GM18951 (cell line): Measurements from ENCODE around the gene LMBR1.
"Not testable (repeated sequence)": the region's sequence is repeated elsewhere in the genome, so short reads cannot be mapped to it uniquely, and the experiment has no call there.

Source experiments
- POLR2A ChIP-seq: IDR thresholded peaks from 4 replicates; pipeline ENCODE4 v1.6.1; 2011; ENCODE audit warnings: mild to moderate bottlenecking; ENCODE audit not compliant: insufficient read length, insufficient read depth; ENCODE audit errors: extremely low read depth
- in situ Hi-C: fragments of 300-500 bp; cut with MboI; formaldehyde crosslinking; loops from one replicate; pipeline ENCODE4 v1.12.0; 2022; ENCODE audit warnings: low sequenced_read_pairs, mixed read lengths, inconsistent platforms; ENCODE audit not compliant: unreplicated experiment

Gene LMBR1

GRCh38 chr7:156732091-156732625 is 160.8 kb downstream of the LMBR1 start:
- in situ Hi-C loops = no loop called here
- TF ChIP-seq POLR2A = no peak

- in situ Hi-C loops = no loop called here
- TF ChIP-seq POLR2A = no peak
Measured at GRCh38 chr7:156731651-156732050, 161.3 kb downstream of the LMBR1 start.

- TF ChIP-seq POLR2A = no peak
- in situ Hi-C loops = no loop called here
Measured at GRCh38 chr7:156725936-156726335, 167.0 kb downstream of the LMBR1 start.

GRCh38 chr7:156725073-156725472 is 167.9 kb downstream of the LMBR1 start:
- in situ Hi-C loops = no loop called here
- TF ChIP-seq POLR2A = no peak

DNA sequence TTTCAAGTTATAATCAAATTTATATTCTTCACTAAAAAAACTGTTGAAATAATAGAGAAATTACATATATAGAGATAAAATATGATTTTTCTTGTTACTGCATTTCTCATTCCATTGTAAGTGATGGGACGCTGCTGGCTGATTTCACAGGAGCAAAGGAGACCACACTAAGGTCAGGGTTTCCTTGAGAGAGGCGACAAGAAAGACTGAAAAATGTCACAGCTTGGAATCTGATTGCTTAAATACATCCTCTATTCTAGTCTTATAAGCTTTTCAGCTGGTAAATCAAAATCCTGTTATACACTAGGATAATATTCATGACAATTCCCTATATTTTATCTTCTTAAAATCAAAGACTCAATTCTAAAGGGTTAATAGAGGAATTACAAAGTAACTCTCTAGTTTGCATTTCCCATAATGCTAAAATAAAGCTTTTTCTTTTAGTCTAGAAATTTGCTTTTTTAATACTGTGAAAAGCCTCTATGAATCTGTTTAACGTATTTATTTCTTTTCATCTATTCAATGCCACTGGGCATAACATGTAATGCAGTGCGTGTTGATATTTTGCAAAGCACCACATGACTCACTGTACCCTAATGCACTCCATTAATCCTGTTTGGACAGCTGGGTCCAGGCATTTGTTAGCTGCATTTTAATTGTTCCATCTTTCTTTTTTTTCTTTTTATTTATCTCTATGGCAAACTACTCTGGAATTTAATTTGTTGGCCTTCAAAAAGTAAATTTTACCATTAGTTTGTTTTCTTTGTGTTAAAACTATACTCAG is 170.7 kb downstream of the LMBR1 start:
- in situ Hi-C loops = no loop called here
- no peak for TF ChIP-seq POLR2A

DNA sequence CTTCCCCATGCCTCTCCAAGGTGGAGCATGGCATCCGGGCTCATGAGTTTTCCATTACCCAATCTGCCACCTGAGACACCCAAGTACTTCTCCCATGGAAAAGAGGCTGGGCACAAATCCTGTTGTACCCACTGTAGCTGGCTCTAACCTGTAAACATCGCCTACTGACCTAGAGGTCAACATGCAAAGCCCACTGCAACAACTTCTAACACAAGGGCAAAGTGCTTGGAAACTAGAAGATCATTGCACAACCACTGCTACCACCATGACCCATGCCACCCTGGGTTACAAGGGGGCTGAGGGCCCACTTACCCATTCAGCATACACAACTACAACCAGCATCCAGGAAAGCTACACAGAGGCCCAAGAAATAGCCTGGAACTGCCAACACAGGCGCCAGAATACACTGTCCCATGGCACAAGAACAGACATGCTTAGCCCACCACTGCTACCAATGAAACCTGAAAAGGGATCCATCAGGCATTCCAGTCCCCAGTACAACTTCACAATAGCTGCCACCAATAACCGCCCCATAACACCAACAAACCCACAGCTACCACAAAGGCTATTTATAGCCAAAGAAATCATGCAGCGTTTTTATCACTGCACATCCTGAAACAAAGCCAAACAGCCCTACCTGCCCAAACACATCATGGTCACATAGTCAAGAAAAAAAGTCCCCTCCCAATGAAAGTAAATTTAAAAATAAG is 189.1 kb downstream of the LMBR1 start:
- TF ChIP-seq POLR2A = no peak
- in situ Hi-C loops = no loop called here

DNA sequence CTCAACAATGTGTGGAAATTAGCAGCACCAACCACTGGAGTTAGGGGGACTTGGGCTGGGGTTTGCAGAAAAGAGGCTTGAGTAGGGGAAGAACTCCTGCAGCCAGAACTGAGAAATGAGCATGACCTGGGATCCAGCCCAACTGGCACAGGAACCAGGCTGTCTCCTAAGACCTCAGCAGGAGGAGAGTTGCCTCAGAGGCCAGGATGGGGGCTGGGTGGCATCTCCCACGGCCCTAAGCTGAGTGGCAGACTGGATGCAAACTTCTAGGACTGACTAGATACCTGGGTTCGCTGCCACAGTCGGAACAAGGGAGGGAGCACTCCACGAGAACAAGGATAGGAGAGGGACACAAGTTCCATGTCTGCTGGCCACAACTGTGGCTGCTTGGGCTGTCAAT is 189.8 kb downstream of the LMBR1 start:
- TF ChIP-seq POLR2A = no peak
- in situ Hi-C loops = no loop called here

DNA sequence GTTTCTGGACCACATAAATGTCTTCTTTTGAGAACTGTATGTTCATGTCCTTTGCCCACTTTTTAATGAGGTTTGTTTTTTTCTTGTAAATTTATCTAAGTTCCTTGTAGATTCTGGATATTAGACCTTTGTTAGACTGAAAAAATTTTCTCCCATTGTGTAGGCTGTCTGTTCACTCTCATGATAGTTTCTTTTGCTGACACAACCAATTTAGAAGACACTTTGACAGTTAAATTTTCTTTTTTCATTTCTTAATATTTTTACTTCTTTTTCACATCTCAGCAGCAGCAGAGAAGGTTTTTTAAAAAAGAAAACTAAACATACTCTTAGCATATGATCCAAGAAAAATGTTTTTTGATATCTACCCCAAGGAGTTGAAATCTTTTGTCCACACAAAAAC is 190.6 kb downstream of the LMBR1 start:
- no peak for TF ChIP-seq POLR2A
- in situ Hi-C loops = no loop called here

DNA sequence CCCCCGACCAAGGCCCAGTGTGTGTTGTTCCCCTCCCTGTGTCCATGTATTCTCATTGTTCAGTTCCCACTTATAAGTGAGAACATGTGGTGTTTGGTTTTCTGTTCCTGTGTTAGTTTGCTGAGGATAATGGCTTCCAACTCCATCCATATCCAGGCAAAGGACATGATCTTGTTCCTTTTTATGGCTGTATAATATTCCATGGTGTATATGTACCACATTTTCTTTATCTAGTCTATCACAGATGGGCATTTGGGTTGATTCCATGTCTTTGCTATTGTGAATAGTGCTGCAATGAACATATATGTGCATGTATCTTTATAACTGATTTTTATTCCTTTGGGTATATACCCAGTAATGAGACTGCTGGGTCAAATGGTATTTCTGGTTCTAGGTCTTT is 191.2 kb downstream of the LMBR1 start:
- in situ Hi-C loops = not testable (repeated sequence)

GRCh38 chr7:156698512-156698911 is 194.5 kb downstream of the LMBR1 start:
- in situ Hi-C loops = not testable (repeated sequence)

- in situ Hi-C loops = not testable (repeated sequence)
Measured at GRCh38 chr7:156697283-156697682, 195.7 kb downstream of the LMBR1 start.

GRCh38 chr7:156693627-156694026 is 199.4 kb downstream of the LMBR1 start:
- in situ Hi-C loops = no loop called here
- TF ChIP-seq POLR2A = no peak

GRCh38 chr7:156692849-156693248 is 200.1 kb downstream of the LMBR1 start:
- in situ Hi-C loops = no loop called here
- no peak for TF ChIP-seq POLR2A

- TF ChIP-seq POLR2A = no peak
- in situ Hi-C loops = no loop called here
Measured at GRCh38 chr7:156691764-156692163, 201.2 kb downstream of the LMBR1 start.
